ENCODE results near the gene PNPLA2.

Gene PNPLA2

DNA sequence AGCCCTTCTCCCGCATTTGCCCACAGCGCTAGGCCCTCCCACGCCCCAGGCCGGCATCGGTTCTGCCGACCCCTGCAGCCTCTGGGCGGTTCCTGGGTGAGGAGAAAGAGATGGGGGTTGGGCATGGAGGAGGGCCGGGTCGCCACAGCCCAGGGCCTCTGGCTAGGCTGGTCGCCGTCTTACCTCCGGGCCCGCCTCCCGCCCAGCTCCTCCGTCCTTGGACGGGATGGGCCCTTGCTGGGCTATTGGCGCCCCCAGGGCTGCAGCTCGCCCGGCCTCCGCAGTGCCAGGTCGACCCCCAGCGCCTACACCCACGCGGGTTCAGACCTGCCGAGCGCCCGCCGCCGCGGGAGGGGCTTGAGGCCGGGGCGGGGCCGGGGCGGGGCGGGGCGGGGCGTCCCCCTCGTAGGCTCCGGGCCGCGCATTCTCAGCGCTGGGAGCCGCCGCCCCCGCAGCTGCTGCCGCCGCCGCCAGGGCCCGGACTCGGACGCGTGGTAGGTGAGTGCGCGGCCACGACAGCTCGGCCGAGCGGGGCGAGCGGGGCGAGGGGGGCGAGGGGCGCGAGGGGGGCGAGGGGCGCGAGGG, 13.9 kb downstream of the PNPLA2 start, which contains the start of gene CD151:
Gene CD151, plus strand, starts transcription at position 424 of the 585 bp plus-strand sequence. CDS start 3,118 bp downstream, outside the sequence.
- TF ChIP-seq, protein P1, sequence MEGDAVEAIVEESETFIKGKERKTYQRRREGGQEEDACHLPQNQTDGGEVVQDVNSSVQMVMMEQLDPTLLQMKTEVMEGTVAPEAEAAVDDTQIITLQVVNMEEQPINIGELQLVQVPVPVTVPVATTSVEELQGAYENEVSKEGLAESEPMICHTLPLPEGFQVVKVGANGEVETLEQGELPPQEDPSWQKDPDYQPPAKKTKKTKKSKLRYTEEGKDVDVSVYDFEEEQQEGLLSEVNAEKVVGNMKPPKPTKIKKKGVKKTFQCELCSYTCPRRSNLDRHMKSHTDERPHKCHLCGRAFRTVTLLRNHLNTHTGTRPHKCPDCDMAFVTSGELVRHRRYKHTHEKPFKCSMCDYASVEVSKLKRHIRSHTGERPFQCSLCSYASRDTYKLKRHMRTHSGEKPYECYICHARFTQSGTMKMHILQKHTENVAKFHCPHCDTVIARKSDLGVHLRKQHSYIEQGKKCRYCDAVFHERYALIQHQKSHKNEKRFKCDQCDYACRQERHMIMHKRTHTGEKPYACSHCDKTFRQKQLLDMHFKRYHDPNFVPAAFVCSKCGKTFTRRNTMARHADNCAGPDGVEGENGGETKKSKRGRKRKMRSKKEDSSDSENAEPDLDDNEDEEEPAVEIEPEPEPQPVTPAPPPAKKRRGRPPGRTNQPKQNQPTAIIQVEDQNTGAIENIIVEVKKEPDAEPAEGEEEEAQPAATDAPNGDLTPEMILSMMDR (IDR thresholded peaks at IDR 0.05; ENCODE audit: low read depth, low read length), result no peak

DNA sequence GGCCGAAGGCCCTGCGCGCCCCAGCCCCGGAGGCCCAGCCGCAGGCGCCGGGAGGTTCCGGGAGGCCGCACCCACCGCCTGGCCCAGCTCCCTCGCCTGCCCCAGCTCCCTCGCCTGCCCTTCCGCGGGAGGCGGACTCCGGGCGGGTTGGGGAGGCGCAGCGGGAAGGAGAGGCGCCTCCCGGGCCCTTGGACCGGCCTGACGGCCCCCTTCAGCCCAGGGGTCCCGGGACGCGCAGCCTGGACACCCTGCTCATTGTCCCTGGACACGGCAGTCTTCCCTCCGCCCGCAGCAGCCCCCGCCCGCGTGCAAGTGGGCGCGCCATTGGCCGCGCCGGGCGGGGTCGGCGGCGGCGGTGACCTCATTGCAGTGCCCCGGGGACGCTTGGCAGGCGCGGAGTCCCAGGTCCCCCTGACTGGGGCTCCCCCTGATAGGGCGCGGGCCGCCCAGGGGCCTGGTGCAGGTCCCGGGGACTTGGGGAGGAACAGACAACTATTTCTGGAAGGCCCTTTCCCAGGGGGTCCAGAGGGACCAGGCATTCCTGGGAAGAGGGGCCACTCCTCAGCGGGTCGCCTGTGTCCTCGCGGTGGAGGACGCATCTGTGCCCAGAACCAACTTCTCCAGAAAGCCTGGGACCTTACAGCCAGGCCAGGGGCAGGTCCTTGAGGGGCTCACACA, 14.5 kb downstream of the PNPLA2 start:
- peak overlapping the region; percentile 74 for H3K4me3 ChIP-seq (ENCODE audit: low read depth, low read length)
- TF ChIP-seq, protein P1 (IDR thresholded peaks at IDR 0.05; ENCODE audit: low read depth, low read length), result no peak

More for the DNA sequence above, 13.9 kb downstream of the PNPLA2 start, which contains the start of gene CD151:
- H3K4me3 ChIP-seq (ENCODE audit: low read depth, low read length), result peak within 1 kb of the TSS; percentile 74

DNA sequence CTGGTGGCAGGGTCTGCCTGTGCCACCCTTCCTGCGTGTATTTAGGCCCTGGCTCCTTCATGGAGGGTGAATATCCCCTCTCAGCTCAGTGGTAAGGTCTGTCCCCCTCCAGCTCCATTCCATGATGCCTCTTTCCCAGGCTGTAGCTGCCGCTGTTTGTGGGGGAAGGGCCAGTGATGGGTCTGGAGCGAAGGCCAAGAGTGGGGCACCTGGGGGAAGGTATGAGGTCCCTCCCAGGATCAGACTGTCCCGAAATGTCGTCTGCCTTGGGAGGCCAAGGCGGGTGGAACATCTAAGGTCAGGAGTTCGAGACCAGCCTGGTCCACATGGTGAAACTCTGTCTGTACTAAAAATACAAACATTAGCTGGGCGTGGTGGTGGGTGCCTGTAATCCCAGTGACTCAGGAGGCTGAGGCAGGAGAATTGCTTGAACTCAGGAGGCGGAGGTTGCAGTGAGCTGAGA, 15.2 kb downstream of the PNPLA2 start:
- H3K4me3 ChIP-seq (ENCODE audit: low read depth, low read length), result peak overlapping the region; percentile 74
- TF ChIP-seq, protein P1 (IDR thresholded peaks at IDR 0.05; ENCODE audit: low read depth, low read length), result no peak

DNA sequence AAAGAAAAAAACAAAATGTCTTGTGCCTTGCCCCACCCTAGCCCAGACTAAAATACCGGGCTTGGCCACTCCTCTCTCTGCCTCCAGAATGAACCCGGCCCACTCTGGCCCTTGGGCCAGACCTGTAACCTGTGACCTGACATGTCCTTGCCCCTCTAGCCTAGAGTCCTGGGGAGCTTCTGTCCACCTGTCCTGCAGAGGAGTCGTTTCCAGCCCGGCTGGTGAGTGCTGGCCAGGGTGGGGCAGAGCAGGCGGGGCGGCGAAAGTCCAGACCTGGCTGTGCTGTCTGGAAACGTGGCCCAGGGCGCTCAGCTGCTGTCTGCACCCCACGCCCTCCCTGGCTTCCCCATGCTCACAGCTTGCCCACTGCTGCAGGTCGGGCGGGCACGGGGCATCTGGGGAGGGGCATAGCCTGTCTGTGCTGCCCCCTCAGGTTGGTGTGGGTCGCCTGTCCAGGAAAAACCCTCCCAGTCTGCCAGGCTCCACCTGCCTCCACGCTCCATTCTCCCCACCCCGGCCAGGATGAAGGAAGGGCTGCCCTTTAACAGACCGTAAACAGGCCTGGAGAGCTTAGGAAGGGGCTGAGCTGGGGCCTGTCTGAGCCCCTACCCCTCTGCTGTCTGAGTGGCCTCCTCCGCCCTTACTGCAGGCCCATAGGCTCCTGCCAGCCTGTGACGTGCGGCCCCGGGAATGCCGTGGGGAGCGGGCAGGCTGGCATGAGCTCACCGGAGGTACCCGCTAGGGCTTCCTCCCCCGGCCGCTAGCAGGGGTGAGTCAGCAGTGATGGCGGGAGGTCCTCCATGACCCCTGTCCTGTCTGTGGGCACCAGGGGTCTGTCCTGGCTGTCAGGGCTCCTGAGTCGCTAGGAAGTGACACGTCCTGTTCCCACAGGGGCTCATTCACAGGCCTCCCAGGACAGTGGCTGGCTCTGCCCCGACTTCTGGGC, 15.9 kb downstream of the PNPLA2 start:
- TF ChIP-seq, protein P1 (IDR thresholded peaks at IDR 0.05; ENCODE audit: low read depth, low read length), result no peak
- peak overlapping the region; percentile 74 for H3K4me3 ChIP-seq (ENCODE audit: low read depth, low read length)

DNA sequence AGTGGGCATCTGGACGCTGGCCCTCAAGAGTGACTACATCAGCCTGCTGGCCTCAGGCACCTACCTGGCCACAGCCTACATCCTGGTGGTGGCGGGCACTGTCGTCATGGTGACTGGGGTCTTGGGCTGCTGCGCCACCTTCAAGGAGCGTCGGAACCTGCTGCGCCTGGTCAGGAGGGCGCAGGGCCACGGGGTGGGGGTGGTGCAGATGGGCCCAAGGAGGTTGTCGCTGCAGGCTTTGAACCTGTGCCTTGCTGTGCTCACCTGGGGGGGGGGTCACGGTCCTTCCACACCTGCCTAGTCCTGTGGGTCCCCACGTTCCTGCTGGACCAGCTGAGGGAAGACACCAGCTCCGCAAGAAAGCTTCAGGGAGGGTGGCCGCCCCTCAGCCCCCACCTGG, 17.6 kb downstream of the PNPLA2 start:
- TF ChIP-seq, protein P1 (IDR thresholded peaks at IDR 0.05; ENCODE audit: low read depth, low read length), result no peak

DNA sequence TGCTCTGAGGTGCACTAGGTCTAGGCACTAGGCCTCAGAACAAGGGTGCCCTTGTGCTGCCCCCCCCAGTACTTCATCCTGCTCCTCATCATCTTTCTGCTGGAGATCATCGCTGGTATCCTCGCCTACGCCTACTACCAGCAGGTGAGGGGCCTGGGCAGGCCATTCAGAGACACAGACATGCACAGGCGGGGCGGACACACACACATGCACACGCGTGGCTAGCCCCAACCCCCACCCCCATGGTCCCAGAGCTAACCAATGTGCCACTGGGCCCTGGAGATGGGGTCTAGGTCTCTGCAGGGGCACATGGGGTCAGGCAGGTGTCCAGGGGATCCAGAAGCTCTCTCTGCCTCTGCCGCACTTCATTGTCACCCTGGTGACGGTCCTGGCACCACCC, 18.0 kb downstream of the PNPLA2 start:
- TF ChIP-seq, protein P1 (IDR thresholded peaks at IDR 0.05; ENCODE audit: low read depth, low read length), result no peak

More for the DNA sequence above, 17.6 kb downstream of the PNPLA2 start:
- no peak overlapping the region for H3K4me3 ChIP-seq (ENCODE audit: low read depth, low read length)

More for the DNA sequence above, 18.0 kb downstream of the PNPLA2 start:
- H3K4me3 ChIP-seq (ENCODE audit: low read depth, low read length), result no peak overlapping the region
